OCI-LY3 (cell line): ENCODE data around the gene SNF8.
"Not testable (repeated sequence)": the region's sequence is repeated elsewhere in the genome, so short reads cannot be mapped to it uniquely, and the experiment has no call there.

Source experiments
- CTCF ChIP-seq: fragments of 200-600, 300-600 bp; sonication (generic); IDR thresholded peaks from 2 replicates; pipeline ENCODE4 v1.5.1; 2014; ENCODE audit warnings: antibody characterized with exemption, low read length, low read depth
- EZH2phosphoT487 ChIP-seq: fragments of 200-600 bp; shearing (Covaris generic); IDR thresholded peaks from 2 replicates; pipeline ENCODE4 v1.6.1; 2018; ENCODE audit warnings: antibody characterized with exemption, mixed run types, low read depth

GRCh38 chr17:48945261-48945651 lies 614 bp upstream of the SNF8 start:
- TF ChIP-seq CTCF, EZH2phosphoT487: not testable (repeated sequence)
